Stimulated activated CD4-positive, alpha-beta T cell treated with anti-CD3 and anti-CD28 coated beads, Interleukin-12 subunit alpha, Interleukin-12 subunit beta, amount 100 ng/mL, for 48 hours (primary cell): ENCODE data around the gene SLC6A8.
"Not testable (repeated sequence)": the region's sequence is repeated elsewhere in the genome, so short reads cannot be mapped to it uniquely, and the experiment has no call there.

ENCODE experiments used
- DNase-seq, 3 donors: peaks; one replicate each; pipeline ENCODE4 v3.0.0-alpha.2; 2020; ENCODE audit warnings: low read depth in 2 of 3, low spot score in 1 of 3

Gene SLC6A8

DNA sequence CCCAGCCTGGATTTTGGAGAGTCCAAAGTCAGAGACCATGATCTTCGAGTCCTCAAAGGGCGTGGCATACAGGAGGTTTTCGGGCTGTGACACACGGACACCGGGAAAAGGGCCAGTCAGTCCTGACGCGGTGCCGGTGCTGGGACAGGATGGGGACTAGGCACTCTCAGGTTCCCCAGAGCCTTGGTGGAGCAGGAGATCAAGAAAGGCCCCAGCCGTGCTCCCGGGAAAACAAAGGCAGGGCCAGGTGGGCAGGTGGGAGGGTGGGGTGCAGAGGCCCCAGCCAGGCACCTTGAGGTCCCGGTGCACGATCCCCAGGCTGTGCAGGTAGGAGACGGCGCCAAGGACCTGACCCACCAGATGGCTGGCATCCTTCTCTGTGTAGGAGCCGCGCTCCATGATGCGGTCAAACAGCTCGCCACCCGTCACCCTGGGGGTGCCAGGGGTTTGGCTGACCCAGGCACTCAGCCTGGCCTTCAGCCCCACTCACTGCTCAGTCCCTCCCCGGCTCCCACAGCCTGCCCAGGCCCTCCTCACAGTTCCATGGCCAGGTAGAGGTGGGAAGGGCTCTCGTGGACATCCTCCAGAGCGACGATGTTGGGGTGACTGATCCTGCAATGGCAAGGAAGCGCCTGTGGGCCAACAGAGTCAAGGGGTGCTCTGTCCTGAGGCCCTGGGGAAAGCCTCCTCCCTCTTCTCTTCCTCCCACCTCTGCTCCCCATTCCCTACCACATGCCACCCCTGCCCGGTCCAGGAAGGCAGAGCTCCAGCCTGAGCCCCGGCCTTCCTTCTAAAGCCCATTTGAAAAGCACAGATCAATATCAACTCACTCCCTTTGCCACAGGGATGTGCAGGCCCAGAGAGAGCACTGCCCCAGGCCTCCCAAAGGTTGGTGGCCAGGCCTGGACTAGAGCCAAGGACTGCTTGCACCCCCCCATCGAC is 15.9 kb upstream of the SLC6A8 start:
- no peak for DNase-seq

DNA sequence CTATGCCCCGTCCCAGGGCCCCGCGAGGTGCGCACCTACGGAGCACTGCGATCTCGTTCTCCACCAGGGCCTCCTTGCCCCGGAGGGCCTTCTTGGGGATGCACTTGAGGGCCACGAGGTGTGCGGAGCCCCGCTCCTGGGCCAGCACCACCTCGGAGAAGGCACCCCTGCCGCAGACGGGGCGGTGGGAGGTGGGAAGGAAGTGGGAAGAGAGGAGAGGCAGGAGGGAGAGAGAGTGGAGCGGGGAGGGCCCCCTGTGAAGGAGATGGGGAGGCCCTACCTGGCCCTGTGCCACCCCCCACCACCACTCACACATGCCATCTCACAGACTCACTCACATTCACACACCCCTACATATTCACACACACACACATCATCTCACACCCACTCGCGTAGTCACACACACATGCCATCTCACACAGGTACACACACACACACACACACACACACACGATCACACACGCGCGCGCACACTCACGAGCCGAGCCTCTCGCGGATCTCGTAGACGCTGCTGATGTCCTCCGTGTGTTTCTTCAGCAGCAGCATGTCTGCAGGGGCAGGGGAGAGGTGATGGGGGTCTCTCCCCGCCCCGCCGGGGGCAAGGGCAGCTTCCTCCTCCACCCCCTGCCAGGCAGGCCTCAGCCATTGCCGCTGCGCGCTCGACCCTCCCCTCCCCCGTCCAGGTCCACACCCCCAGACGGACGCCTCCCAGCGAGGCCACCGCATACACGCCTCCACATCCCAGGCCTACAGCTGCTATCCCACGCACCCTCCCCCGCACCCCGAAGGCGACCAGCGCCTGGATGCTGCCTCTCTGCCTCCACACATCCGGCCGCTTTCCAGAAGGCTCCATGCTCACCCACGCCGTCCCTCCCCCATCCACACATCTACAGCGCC is 14.9 kb upstream of the SLC6A8 start:
- DNase-seq = no peak

DNA sequence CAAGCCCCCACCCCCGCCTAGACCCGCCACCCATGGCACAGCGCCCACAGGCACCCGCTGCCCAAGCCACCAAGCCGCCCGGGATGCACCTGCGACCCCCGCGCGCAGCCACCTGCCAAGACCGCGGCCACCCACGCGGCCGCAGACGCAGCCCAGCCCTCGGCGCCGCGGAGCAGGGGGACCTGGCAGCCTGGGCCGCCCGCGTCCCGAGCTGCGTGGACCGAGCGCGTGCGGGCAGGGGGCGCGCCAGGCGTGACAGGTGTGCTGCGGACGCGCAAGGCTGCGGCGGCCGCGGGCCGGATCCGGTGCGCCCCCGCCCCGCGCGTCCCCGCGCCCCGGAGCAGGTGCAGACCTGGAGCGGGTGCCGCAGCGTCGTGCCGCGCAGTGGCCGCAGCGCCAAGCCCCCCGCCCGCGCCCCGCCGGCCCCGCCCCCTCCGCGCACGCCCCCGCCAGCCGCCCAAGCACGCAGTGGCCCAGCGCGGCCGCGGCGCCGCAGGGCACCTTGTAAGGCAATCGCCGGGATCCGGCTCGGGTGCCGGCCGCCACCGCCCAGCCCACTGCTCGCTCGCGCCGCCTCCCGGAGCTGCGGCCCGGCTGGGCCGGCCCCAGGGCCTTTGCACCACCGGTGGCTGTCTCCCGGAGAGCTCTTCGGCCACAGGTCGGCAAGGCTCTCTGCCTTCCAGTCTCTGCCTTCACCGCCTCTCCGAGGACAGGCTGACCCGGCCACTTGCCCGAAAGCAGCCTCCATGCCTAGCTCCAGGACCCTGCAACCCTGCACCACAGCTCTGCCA is 14.1 kb upstream of the SLC6A8 start, which contains the start of gene PNCK:
PNCK (minus strand) TSS at position 386 of the 791 bp plus-strand sequence. CDS start 737 bp downstream, outside the sequence.
- no peak for DNase-seq

DNA sequence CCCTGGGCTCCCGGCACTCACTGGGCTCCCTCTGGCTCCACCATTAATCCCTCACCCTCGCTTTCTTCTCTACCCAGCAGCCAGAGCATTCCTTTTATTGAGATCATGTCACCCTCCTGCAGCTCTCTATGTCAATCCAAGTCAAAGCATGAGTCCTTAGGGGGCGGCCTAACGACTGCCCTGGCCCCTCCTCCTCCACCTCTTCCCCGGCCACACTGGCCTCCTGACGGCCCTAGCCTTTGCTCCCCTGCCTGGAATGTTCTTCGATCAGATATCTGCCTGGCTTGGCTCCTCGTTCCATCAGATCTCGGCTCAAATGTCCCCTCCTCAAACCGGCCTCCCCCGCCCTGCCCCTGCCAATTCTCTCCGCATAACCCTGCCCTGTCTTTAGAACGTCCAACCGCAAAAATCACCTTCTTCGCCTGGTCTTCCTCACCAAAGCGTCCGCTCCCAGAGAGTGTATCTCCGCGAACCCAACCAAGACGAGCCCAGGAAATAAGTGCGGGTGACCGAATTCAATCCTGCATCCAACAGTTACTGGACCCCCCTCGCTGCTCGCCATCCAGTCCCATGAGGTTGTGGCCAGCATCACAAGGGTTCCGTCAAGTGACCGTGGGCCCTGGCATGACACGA is 13.4 kb upstream of the SLC6A8 start:
- DNase-seq = no peak

DNA sequence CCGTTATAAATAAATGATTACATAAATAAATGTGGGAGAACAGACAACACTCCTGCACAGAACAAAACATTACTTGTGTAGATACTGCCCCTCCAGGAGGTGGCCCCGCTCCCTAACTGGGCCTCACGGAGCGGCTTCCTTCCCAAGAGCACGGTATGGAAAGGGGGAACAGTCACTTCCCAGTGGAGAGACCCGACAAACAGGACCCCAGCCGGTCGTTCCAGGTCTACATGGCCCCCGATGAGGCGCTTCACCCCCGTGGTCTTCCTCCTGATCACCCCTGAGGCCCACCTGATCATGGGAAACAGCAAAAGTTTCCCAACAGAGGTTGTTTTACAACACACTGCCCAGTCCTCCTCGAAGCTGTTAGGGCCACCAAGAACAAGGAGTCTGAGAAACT is 6.6 kb upstream of the SLC6A8 start:
- DNase-seq = no peak

DNA sequence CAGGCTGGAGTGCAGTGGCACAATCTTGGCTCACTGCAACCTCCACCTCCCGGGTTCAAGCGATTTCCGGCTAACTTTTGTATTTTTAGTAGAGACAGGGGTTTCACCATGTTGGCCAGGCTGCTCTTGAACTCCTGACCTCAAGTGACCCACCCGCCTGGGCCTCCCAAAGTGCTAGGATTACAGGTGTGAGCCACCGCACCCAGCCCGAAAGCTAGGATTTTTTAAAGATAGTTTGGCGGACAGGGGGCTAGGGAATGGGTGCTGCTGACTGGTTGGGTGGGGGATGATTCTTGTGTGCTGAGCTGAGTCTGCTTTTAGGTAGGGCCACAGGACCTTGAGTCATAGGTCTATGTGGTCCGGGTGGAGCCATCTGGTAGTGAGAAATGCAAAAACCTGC is 4.2 kb upstream of the SLC6A8 start:
- DNase-seq = not testable (repeated sequence)

DNA sequence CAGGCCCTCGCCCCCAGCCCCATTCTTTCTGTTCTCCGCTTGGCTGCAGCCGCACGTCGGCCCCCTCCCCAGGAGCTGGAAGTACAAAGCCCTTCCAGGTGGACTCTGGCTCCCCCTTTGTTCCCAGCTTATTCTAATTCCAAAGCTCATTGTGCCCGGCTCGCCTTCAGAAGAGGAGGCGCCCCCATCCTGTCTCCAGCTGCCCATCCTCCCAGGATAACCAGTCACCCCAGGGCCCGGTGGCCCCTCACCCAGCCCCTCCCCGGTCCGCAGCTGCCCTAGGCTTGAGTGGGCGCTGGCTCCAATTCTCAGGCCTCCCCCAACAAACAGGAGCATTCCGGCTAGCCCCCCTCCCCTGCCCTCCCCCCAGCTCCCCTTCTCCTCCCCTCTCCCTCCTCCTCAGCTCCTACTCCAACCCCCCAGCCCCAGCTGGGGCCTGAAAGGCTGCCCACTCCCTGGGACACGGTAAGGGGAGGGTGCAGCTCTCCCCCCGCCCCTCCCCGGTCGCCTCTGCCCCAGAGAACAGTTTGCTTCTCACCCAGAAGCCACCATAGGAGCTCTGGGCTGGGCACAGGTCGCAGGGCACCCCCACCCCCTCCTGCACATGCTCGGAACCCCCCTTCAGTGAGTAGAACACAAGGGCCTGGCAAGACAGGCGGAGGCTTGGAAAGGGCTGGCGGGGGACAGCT is 3.1 kb upstream of the SLC6A8 start:
- DNase-seq = no peak

DNA sequence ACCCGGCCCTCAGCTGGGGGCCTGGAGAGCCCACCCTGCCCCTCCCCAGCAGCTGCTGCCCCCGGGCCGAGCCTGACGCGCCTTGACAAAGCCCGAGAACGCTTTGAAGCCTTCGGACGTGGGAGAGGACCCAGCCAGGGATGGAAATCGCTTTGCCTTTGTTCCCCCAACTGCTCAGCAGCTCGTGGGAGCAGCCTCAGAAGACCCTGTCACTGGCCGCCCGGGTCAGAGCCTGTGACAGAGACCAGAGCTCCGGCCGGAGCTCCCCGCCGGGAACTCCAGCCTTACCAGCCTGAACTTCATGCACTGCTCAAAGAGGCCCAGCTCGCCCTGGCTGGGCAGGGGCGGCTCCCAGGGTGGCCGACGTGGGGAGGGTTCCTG is 2.6 kb upstream of the SLC6A8 start:
- no peak for DNase-seq

DNA sequence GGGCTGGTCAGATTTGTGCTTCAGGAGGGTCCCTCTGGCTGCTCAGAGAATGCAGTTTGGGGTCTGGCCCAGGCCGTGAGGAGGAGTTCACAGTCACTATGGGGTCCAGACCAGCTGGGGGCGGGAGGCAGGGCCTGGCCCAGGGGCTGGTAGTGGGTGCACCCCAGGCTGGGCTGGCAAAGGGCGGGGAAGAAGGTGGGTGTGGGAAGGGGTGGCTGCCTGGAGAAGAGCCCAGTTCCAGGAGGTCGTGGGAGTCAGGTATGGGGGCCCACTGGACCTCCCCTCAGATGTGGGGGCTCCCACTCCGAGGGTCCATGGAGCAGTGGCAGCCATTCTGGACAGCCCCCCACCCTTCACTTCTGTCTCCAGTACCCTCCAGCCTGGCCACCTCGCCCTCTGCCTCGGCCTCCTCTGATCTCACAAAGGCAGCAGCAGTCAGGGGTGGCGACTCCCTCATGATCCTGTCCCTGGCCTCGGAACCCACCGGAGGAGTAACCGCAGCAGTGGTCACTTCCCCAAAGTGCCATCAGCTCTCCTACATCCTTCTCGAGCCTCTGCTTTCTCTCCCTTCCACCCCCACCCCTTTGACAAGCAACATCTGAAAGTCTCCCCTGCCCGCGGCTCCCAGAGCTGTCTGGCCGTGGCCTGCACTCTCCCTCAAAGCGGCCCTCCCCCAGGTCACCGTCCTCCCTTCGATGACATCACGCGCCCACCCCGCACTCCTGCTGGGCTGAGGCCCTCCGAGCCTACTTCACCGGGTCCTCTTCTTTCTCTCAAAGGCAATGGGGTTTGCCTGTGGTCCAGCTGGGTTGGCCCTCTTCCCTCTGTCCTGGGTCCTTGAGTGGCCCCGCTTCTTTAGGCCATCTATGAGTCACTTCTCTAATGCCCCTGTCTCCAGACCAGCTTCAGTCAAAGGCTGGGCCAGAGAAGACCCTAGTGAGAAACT is 1.7 kb upstream of the SLC6A8 start:
- DNase-seq = no peak

DNA sequence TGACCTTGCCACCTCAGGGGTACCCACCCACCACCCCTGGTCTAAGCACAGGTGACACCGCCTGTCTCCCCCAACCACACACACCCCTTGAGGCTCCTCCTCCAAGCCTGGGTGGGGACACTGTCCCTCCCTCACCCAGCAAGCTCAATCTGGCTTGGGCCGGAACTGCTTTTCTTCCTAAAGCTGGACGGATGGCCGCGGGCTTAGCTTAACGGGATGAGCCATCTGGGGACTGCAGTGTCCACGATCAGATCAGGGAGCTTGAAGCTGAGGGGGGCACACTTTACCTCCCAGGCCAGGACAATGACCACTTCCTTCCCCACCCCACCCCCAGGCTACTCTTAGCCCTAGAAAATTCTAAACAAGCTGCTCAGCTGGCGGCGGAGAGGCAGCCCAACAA is 1.0 kb upstream of the SLC6A8 start:
- no peak for DNase-seq

DNA sequence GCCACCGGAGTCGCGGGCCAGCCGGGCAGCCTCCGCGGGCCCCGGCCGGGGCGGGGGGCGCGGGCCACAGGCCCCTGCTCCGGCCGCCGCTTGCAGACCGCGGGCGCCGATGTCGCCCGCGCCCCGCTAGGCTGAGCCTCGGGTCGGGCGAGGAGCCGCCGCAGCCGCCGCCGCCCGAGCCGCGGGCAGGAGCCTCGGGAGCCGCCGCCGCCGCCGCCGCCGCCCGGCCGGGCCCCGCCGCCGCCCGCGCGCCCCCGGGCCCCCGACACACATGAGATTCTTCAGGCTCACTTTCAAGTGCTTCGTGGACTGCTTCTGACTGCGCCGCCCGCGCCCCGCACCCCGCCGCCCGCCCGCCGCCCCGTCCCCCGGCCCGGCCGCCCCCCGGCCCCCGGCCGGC is 345 bp downstream of the SLC6A8 start:
- DNase-seq = no peak

DNA sequence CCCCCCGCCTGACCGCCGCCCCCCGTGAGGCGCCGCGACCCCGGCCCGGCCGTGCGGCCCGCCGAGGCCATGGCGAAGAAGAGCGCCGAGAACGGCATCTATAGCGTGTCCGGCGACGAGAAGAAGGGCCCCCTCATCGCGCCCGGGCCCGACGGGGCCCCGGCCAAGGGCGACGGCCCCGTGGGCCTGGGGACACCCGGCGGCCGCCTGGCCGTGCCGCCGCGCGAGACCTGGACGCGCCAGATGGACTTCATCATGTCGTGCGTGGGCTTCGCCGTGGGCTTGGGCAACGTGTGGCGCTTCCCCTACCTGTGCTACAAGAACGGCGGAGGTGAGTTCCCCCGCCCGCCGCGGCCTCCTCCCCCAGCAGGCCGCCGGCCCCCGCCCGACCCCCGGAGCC is 780 bp downstream of the SLC6A8 start:
- no peak for DNase-seq

DNA sequence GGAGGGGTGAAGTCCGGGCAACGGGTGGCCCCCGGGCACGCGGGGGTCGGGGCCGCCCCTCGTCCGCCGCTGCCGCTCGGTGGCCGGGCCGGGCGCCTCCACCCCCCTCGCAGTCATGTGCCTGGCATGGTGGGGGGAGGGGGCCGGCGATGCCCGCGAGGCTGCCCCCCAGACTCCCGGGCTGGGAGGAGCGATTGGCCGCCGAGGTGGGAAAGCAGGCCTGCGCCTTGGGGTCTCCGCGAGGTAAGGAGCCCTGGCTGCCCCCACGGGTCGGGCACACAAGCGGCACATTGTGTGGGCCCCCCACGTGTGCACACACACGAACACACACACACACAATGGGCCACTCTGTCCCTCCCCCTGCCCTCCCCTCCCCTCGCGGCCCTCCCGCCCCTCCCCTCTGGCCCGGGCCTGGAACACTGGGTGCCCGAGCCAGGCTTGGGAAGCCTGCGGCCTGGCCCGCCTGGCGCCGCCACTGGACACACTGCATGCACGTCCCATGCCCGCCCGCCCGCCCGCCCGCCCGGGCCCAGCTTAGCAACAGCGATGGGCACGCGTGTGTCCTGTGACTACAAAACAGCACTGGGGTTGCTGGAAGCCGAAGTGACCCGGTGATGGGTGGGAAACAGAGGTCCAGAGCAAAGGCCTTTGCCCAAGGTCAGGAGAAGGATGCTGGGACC is 1.3 kb downstream of the SLC6A8 start:
- no peak for DNase-seq

DNA sequence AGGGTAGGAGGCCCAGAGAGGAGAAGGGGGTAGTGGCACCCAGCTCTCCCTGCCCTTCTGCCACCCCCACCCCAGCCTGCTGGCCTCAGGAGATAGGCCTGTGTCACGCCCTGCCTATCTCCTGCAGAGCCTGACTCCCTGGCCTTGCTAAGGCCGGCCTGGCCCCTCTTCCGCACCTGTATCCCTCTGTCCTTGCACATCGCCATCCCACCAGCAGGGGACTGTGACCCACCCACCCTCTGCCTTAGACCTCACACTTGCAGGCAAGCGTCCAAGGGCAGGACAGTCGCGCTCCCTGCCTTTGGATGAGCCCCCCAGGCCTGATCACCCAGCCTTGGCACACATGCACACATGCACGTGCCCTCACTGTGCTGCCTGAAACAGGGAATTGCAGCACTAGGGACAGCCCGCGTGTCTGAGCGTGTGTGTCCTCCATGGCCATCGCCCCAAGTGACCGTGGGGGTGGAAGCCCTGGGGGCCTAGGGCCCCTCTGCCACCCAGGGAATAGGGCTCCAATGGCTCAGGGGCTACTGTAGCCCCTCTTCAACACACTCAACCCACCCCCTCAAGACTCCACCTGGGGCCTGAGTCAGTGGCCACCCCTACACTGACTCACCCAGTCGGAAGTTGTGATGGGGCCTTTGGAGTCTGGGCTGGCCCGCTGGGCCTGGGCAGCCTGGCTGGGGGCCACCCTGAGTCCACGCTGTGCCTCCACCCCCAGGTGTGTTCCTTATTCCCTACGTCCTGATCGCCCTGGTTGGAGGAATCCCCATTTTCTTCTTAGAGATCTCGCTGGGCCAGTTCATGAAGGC is 2.1 kb downstream of the SLC6A8 start:
- no peak for DNase-seq

DNA sequence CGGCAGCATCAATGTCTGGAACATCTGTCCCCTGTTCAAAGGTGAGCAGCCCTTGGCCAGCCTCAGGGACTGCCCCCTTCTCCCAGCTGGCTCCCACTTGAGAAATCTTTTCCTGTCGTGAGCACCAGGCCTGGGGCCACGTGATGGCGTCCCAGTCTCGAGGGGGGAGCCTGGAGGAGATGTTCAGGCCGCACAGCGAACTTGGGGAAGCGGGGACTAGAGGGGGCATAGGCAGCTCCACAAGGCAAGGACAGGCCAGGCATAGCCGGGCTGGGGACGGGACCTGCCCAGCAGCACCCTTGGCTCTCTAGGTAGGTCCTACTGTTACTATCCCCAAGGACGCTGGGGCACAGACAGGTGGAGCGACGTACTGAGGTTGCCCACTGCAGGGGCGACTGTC is 2.7 kb downstream of the SLC6A8 start:
- no peak for DNase-seq

DNA sequence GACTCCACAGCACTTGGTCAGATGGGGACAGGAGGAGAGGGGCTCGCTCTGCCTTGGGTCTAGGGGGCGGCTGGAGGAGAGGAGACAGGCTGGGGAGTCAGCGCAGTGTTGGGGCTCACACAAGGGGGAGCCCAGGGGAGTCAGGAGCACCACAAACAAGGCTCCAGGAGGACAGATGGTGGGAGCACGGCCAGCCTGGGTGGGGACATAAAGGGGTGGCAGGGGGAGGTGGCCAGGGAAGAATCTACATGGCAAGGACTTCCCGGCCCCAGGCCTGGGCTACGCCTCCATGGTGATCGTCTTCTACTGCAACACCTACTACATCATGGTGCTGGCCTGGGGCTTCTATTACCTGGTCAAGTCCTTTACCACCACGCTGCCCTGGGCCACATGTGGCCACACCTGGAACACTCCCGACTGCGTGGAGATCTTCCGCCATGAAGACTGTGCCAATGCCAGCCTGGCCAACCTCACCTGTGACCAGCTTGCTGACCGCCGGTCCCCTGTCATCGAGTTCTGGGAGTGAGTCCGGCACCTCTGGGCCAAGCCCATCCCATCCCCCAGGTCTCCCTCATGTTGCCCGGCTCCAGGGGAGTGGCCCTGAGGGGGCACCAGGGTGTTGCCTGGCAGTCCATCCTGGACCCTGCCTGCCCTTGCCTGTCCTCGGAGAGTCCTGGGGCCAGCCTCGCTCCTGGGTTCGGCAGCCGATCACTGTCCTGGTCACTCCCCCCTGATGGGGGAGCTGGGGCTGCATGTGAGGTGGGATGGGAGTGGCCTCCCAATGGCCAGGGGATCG is 3.5 kb downstream of the SLC6A8 start:
- not testable (repeated sequence) for DNase-seq

DNA sequence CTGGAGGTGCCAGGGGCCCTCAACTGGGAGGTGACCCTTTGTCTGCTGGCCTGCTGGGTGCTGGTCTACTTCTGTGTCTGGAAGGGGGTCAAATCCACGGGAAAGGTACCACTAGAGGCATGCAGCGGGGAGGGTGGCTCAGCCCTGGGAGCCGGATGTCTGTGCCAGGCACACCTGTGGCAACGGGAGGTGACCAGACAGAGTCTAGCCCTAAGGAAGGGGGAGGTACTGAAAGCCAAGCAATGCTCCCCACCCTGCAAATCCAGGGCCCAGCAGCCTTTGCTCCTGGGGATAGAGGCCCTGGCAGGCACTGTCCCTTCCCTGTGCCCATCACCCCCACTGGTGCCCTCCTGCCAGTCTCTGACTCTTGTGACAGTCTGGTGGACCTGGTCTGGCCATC is 4.3 kb downstream of the SLC6A8 start:
- no peak for DNase-seq
